Measurements from ENCODE around the gene PTPRK. TPM values are rescaled to one million over a fixed set of nuclear protein-coding genes. Genes with fewer than 3 reads are reported as not detected.
"Not testable (repeated sequence)": the region's sequence is repeated elsewhere in the genome, so short reads cannot be mapped to it uniquely, and the experiment has no call there.

Gene PTPRK
- total RNA-seq, 1 donor from 2014 or later: 43.0 TPM

- no peak for ATAC-seq
- intact Hi-C loops (cut with micrococcal nuclease): no loop called here
- no peak for DNase-seq
Observed at GRCh38 chr6:127941228-127941627, 579.2 kb downstream of the PTPRK start.

- no peak for ATAC-seq
- DNase-seq: no peak
- intact Hi-C loops (cut with micrococcal nuclease): no loop called here
Observed at GRCh38 chr6:127939442-127940066, 580.8 kb downstream of the PTPRK start.

GRCh38 chr6:127938701-127939100 lies 581.7 kb downstream of the PTPRK start:
- ATAC-seq (no peak), DNase-seq (no peak)
- intact Hi-C loops (cut with micrococcal nuclease): no loop called here

GRCh38 chr6:127937747-127938146 lies 582.7 kb downstream of the PTPRK start:
- intact Hi-C loops (cut with micrococcal nuclease): no loop called here
- ATAC-seq: no peak

GRCh38 chr6:127937102-127937501 lies 583.3 kb downstream of the PTPRK start:
- intact Hi-C loops (cut with micrococcal nuclease): no loop called here
- DNase-seq (no peak), ATAC-seq (no peak)

More at GRCh38 chr6:127937747-127938146, 582.7 kb downstream of the PTPRK start:
- DNase-seq: no peak

- intact Hi-C loops (cut with micrococcal nuclease): no loop called here
- ATAC-seq: no peak
- no peak for DNase-seq
Observed at GRCh38 chr6:127934956-127935355, 585.4 kb downstream of the PTPRK start.

- ATAC-seq (no peak), DNase-seq (no peak)
- intact Hi-C loops (cut with micrococcal nuclease): no loop called here
Observed at GRCh38 chr6:127933852-127934840, 586.3 kb downstream of the PTPRK start.

GRCh38 chr6:127933137-127933536 lies 587.3 kb downstream of the PTPRK start:
- ATAC-seq (no peak), DNase-seq (no peak)
- intact Hi-C loops (cut with micrococcal nuclease): no loop called here

- ATAC-seq (no peak), DNase-seq (no peak)
- intact Hi-C loops (cut with micrococcal nuclease): no loop called here
Observed at GRCh38 chr6:127932708-127933107, 587.7 kb downstream of the PTPRK start.

GRCh38 chr6:127926441-127926840 lies 594.0 kb downstream of the PTPRK start:
- intact Hi-C loops (cut with micrococcal nuclease); DNase-seq; ATAC-seq: not testable (repeated sequence)

- ATAC-seq (no peak), DNase-seq (no peak)
- intact Hi-C loops (cut with micrococcal nuclease): no loop called here
Observed at GRCh38 chr6:127924440-127924839, 596.0 kb downstream of the PTPRK start.

- DNase-seq (no peak), ATAC-seq (no peak)
- intact Hi-C loops (cut with micrococcal nuclease): no loop called here
Observed at GRCh38 chr6:127924031-127924430, 596.4 kb downstream of the PTPRK start.

- ATAC-seq: no peak
- intact Hi-C loops (cut with micrococcal nuclease): no loop called here
- no peak for DNase-seq
Observed at GRCh38 chr6:127923135-127923534, 597.3 kb downstream of the PTPRK start.

GRCh38 chr6:127921982-127922381 lies 598.4 kb downstream of the PTPRK start:
- no peak for DNase-seq
- intact Hi-C loops (cut with micrococcal nuclease): no loop called here
- ATAC-seq: no peak

- ATAC-seq (no peak), DNase-seq (no peak)
- intact Hi-C loops (cut with micrococcal nuclease): no loop called here
Observed at GRCh38 chr6:127920804-127921203, 599.6 kb downstream of the PTPRK start.

Measured in left ventricle myocardium superior (tissue), 1 donor.